GM20000 (cell line): ENCODE data around the gene CCDC57.

Source experiments
- DNase-seq: peaks from one replicate; pipeline ENCODE4 v3.0.0; 2012; ENCODE audit warnings: low spot score
- CTCF ChIP-seq: IDR thresholded peaks from 2 replicates; pipeline ENCODE4 v1.5.1; 2012; ENCODE audit warnings: mild to moderate bottlenecking, control low read depth; ENCODE audit errors: extremely low read depth, missing control alignments

The CCDC57 gene

GRCh38 chr17:82083533-82084359 lies 128.9 kb downstream of the CCDC57 start:
- no peak for TF ChIP-seq CTCF
- no peak for DNase-seq

- no peak for DNase-seq
- TF ChIP-seq CTCF: no peak
Observed at GRCh38 chr17:82083009-82083408, 129.6 kb downstream of the CCDC57 start.

- no peak for DNase-seq
- TF ChIP-seq CTCF: no peak
Observed at GRCh38 chr17:82082456-82082855, 130.2 kb downstream of the CCDC57 start.

- DNase-seq: no peak
- TF ChIP-seq CTCF: no peak
Observed at GRCh38 chr17:82081966-82082365, 130.7 kb downstream of the CCDC57 start.

GRCh38 chr17:82081546-82081945 lies 131.1 kb downstream of the CCDC57 start:
- TF ChIP-seq CTCF: no peak
- DNase-seq: no peak

GRCh38 chr17:82080789-82081464 lies 131.7 kb downstream of the CCDC57 start:
- no peak for DNase-seq
- TF ChIP-seq CTCF: no peak

- TF ChIP-seq CTCF: no peak
- DNase-seq: no peak
Observed at GRCh38 chr17:82080048-82080788, 132.4 kb downstream of the CCDC57 start.
